ENCODE data around the gene SLC31A2. TPM values are rescaled to one million over a fixed set of nuclear protein-coding genes. Genes with fewer than 3 reads are reported as not detected.

SLC31A2 gene
- total and polyA plus RNA-seq, 10 donors: 7.7 to 97.3 (median 43.2) TPM

Other genes with a start within 250 kb of the SLC31A2 start
- 1 to 10 TPM in 6 of 7 donors, under 1 TPM in 1; 0.86 to 3.2 (median 1.6) TPM for gene ZNF883, start 138.8 kb upstream of the SLC31A2 start, total RNA-seq
- 1 to 10 TPM in 2 of 3 donors, under 1 TPM in 1; 0.61 to 1.4 (median 1.1) TPM for gene ZNF883, start 138.8 kb upstream of the SLC31A2 start, polyA plus RNA-seq
- gene ZFP37, start 94.3 kb upstream of the SLC31A2 start, total RNA-seq: 1 to 10 TPM; 2.2 to 4.1 (median 2.9) TPM
- under 1 TPM; 0.65 to 0.74 (median 0.71) TPM for gene ZFP37, start 94.3 kb upstream of the SLC31A2 start, polyA plus RNA-seq
- 10 to 100 TPM; 50.7 to 68.0 (median 60.0) TPM for gene FKBP15, start 70.3 kb downstream of the SLC31A2 start, total RNA-seq
- gene FKBP15, start 70.3 kb downstream of the SLC31A2 start, polyA plus RNA-seq: 10 to 100 TPM; 11.5 to 18.4 (median 12.4) TPM
- gene SLC31A1, start 70.5 kb downstream of the SLC31A2 start, total RNA-seq: 10 to 100 TPM; 17.7 to 22.7 (median 19.2) TPM
- gene SLC31A1, start 70.5 kb downstream of the SLC31A2 start, polyA plus RNA-seq: 1 to 10 TPM; 3.0 to 5.5 (median 3.3) TPM
- 10 to 100 TPM; 20.6 to 31.3 (median 27.1) TPM for gene CDC26, start 124.6 kb downstream of the SLC31A2 start, total RNA-seq
- gene CDC26, start 124.6 kb downstream of the SLC31A2 start, polyA plus RNA-seq: 10 to 100 TPM; 41.5 to 42.9 (median 41.8) TPM
- gene PRPF4, start 124.7 kb downstream of the SLC31A2 start, total RNA-seq: 10 to 100 TPM; 13.5 to 20.2 (median 17.5) TPM
- gene PRPF4, start 124.7 kb downstream of the SLC31A2 start, polyA plus RNA-seq: 10 to 100 TPM in 2 of 3 donors, 1 to 10 TPM in 1; 7.7 to 12.4 (median 10.5) TPM
- gene RNF183, start 152.4 kb downstream of the SLC31A2 start, total RNA-seq: under 1 TPM in 1 of 7 donors, not detected in 6; 0.35 TPM
- under 1 TPM; 0.06 to 0.09 (median 0.08) TPM for gene RNF183, start 152.4 kb downstream of the SLC31A2 start, polyA plus RNA-seq
- 1 to 10 TPM in 3 of 7 donors, under 1 TPM in 4; 0.46 to 2.3 (median 0.94) TPM for gene WDR31, start 189.3 kb downstream of the SLC31A2 start, total RNA-seq
- under 1 TPM; 0.15 to 0.35 (median 0.27) TPM for gene WDR31, start 189.3 kb downstream of the SLC31A2 start, polyA plus RNA-seq
- 1 to 10 TPM in 3 of 7 donors, under 1 TPM in 4; 0.47 to 1.7 (median 0.79) TPM for gene BSPRY, start 198.5 kb downstream of the SLC31A2 start, total RNA-seq
- gene BSPRY, start 198.5 kb downstream of the SLC31A2 start, polyA plus RNA-seq: under 1 TPM; 0.26 to 0.77 (median 0.26) TPM
- 10 to 100 TPM; 13.5 to 38.3 (median 16.7) TPM for gene HDHD3, start 226.0 kb downstream of the SLC31A2 start, total RNA-seq
- gene HDHD3, start 226.0 kb downstream of the SLC31A2 start, polyA plus RNA-seq: 10 to 100 TPM; 17.2 to 26.0 (median 23.8) TPM